Measurements from ENCODE around the gene IL10RA.
"Not testable (repeated sequence)": the region's sequence is repeated elsewhere in the genome, so short reads cannot be mapped to it uniquely, and the experiment has no call there.

IL10RA gene

DNA sequence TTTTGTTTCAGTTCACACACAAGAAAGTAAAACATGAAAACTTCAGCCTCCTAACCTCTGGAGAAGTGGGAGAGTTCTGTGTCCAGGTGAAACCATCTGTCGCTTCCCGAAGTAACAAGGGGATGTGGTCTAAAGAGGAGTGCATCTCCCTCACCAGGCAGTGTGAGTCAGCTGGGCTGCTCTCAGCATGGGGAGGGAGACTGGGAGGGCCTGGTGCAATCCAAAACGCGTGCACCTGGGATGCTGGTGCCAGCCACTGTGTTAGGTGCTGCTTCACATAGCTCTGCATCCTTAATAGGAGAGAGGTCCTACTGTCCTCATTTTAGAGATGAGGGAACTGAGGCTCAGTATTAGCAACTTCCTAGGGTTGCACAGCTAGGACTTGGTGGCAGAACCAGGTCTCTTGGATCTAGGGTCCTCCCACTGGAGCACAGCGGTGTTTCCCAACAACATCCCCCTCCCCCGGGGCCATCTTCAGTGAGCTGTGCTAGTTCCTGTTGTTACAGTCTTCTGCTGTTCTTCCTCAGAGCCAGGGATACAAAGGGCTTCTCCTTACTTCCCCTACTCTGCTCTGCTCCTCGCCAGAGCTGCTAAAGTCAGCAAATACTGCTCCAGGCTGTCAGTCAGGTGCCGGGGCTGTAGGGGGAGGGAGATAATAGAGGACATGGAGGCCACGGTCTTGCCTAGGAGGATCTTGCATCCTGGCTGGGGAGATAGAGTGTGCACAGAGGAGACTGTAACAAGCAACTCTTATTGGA is 8.0 kb downstream of the IL10RA start:
- DNase-seq, result no peak

DNA sequence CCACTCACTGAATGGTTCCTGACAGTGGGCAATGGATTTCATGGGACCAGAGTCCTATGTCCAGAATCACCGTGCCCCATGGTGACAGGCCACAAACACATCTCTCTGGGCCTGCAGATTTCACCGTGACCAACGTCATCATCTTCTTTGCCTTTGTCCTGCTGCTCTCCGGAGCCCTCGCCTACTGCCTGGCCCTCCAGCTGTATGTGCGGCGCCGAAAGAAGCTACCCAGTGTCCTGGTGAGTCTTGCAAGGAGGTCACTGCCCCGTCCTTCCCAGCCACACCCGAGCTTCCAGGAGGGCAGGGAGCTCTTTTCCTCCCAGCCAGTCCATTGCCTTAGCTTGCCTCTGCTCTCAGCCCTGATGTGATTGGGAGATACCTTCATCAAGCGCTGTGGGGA is 9.3 kb downstream of the IL10RA start:
- DNase-seq, result no peak

DNA sequence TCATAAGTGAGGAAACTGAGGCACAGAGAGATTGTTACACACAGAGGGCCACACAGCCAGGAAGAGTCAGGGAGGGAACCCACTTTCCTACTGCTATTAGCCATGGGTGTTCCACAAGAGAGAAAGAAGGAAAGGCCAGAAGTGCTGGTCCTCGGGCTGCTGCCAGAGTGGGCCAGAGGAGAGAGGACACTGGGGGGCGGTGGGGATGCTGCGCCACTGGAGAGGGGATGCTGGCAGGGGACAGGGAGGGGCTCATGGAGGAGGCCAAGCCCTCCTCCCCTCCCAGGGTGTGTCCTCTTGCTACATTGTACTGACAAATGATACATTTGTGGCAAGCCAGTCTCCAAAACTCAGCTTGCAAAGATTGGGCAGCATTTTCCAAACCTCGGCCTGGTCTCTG is 9.9 kb downstream of the IL10RA start:
- DNase-seq, result no peak

DNA sequence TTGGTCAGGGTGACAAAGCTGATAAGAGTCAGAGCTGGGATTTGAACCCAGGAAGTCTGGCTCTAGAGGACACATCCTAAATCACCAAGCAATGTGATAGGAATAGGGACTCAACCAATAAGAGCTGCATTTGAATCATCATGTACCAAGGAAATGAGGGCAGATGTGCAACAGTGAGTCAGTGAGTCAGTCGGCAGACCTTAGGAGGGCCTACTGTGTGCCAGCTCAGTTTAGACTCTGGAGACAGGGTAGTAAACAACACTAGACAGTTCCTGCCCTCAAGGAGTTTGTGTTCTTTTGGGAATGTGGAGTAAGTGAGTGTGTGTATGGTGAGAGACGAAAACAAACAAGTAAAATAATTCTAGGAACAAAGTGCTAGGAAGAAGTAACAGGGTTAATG is 11.2 kb downstream of the IL10RA start:
- no peak for DNase-seq

DNA sequence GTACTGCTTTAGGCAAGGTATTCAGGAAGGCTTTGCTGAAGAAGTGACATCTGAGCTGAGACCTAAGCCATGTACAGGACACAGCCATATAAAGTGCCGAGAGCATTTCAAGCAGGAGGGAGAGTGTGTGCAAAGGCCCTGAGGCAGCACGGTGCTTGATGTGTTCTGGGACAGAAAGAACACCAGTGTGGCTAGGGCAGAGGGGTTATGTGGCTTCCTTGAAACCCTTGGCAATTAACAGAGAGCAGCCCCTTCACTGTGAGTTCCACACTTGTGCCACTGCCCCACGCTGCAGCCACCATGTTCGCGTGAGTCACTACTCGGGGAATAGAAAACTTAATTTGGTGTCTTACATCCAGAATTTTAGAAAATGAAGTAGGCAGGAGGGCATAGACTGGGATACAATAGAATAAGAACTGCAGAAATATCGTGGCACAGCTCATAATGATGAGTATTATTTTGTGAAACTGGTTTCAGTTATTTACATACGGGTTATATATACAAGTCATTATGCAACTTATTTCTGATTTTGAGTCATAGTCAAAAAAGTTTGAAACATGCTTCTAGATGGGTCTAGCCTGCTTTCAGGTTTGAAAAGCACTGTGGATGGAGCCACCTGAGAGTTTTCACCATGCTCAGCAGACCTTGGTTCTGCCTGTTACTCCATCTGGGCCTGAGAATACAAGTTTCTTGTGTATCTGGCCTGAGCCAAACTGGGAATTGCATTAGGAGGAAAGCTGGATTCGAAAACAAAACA is 11.8 kb downstream of the IL10RA start:
- DNase-seq, result no peak

DNA sequence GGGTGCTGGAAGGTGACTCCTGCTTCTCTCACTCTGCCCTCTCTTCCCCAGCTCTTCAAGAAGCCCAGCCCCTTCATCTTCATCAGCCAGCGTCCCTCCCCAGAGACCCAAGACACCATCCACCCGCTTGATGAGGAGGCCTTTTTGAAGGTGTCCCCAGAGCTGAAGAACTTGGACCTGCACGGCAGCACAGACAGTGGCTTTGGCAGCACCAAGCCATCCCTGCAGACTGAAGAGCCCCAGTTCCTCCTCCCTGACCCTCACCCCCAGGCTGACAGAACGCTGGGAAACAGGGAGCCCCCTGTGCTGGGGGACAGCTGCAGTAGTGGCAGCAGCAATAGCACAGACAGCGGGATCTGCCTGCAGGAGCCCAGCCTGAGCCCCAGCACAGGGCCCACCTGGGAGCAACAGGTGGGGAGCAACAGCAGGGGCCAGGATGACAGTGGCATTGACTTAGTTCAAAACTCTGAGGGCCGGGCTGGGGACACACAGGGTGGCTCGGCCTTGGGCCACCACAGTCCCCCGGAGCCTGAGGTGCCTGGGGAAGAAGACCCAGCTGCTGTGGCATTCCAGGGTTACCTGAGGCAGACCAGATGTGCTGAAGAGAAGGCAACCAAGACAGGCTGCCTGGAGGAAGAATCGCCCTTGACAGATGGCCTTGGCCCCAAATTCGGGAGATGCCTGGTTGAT is 12.6 kb downstream of the IL10RA start:
- no peak for DNase-seq

DNA sequence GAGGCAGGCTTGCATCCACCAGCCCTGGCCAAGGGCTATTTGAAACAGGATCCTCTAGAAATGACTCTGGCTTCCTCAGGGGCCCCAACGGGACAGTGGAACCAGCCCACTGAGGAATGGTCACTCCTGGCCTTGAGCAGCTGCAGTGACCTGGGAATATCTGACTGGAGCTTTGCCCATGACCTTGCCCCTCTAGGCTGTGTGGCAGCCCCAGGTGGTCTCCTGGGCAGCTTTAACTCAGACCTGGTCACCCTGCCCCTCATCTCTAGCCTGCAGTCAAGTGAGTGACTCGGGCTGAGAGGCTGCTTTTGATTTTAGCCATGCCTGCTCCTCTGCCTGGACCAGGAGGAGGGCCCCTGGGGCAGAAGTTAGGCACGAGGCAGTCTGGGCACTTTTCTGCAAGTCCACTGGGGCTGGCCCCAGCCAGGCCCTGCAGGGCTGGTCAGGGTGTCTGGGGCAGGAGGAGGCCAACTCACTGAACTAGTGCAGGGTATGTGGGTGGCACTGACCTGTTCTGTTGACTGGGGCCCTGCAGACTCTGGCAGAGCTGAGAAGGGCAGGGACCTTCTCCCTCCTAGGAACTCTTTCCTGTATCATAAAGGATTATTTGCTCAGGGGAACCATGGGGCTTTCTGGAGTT is 13.3 kb downstream of the IL10RA start:
- no peak for DNase-seq

DNA sequence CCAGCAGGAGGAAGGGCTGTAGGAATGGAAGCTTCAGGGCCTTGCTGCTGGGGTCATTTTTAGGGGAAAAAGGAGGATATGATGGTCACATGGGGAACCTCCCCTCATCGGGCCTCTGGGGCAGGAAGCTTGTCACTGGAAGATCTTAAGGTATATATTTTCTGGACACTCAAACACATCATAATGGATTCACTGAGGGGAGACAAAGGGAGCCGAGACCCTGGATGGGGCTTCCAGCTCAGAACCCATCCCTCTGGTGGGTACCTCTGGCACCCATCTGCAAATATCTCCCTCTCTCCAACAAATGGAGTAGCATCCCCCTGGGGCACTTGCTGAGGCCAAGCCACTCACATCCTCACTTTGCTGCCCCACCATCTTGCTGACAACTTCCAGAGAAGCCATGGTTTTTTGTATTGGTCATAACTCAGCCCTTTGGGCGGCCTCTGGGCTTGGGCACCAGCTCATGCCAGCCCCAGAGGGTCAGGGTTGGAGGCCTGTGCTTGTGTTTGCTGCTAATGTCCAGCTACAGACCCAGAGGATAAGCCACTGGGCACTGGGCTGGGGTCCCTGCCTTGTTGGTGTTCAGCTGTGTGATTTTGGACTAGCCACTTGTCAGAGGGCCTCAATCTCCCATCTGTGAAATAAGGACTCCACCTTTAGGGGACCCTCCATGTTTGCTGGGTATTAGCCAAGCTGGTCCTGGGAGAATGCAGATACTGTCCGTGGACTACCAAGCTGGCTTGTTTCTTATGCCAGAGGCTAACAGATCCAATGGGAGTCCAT is 14.1 kb downstream of the IL10RA start:
- no peak for DNase-seq

DNA sequence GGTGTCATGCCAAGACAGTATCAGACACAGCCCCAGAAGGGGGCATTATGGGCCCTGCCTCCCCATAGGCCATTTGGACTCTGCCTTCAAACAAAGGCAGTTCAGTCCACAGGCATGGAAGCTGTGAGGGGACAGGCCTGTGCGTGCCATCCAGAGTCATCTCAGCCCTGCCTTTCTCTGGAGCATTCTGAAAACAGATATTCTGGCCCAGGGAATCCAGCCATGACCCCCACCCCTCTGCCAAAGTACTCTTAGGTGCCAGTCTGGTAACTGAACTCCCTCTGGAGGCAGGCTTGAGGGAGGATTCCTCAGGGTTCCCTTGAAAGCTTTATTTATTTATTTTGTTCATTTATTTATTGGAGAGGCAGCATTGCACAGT is 14.6 kb downstream of the IL10RA start:
- no peak for DNase-seq

DNA sequence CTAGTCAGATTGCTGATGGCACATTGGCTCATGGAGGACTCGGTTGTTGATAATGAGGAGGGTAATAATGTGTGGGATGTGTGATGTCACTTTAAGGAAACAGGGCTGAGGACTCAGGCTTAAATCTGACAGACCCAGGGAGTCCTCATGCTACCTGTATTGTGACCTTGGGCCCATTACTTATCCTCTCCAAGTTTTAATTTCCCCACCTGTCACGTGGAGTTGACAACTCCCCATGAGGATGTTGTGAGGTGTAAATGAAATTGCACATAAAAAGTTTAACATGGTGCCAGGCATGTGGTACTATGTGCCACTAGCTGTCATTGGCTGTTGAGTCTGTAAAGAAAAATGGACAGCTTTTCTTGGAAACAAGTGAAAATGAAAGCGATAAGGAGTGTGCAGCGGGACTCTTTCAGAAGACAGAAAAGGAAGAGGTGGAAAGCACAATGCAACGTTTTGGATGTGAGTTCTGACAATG is 15.3 kb downstream of the IL10RA start:
- DNase-seq, result no peak

DNA sequence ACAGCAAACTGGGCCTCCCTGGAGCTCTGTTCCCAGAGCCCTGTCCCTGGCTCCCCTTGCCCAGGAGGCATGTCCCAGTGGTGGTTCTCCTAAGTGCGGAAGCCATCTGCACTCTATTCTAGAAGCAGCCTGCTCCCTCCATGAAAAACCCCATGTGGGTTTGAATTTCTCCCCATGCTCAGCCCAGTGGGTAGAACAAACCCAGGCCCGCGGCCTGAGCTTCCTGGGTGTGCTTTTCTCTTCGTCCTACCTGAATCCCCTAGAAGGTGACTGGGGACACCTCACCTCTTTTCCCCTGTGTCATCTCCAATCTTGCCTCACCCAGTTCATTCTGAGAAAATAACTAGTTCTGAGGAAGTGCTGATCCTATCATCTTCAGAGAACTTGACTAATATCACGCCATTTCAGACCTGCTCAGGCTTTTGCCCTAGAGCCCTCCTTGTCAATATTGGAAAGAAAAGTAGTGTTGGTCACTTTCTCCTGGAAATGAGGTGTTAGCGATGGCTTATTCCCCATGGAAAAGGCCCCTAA is 15.9 kb downstream of the IL10RA start:
- DNase-seq, result no peak

DNA sequence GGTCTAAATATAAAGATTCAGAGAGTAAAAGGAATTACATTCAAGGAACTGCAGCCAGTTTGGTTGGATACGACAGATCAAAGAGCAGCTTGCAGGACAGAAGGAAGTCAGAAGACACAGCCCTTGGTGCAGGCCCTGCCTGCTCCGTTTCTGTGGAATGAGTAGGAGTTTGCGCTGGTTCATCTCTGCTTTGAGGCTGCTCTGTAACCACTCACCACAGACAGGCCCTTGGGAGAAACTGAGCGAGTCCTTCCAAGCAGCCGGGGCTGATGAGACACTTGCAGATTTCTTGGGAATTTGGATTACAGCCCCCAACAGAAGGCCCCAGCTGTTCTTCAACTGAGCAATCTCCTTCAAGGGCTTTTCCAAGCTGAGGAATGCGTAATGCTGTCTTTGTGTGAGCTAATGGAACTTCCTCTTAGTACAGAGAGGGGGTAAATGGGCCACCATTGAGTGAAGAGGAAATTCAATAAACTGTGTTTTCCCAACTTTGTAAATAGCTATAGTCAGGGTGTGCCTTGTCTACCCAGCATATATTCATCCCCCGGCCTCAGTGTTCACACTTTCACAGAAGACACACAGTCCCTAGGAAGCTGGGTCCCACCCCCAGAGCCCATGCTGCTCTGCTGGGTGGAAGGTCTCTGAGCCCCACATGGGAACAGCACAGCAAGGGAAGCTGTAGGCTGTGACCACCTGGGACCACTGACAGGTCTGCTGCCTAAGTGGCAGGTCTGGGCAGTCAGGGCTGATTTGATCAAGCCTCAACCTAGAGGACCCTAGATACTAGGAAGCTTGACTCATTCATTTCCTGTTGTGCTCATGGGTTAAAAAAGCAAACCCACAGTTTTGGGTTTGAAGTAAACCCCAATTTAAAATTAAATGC is 16.6 kb downstream of the IL10RA start:
- no peak for DNase-seq

DNA sequence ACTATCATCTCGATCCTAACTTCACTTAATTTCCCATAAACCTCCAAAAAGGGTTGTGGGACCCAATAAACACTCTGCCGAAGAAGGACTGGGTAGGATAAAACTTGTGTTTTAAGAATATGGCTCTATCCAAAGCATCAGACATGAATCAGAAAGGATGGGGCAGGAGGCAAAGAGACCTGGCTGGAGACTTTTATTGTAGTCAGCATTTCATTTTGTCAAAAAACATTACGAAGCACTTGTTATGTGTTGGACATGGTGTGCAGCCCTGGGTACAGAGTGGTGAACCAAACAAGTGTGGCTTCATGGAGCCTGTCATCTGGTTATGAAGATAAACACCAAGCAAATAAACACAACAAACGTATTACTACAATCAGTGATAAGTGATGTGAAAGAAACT is 17.3 kb downstream of the IL10RA start:
- DNase-seq, result no peak

DNA sequence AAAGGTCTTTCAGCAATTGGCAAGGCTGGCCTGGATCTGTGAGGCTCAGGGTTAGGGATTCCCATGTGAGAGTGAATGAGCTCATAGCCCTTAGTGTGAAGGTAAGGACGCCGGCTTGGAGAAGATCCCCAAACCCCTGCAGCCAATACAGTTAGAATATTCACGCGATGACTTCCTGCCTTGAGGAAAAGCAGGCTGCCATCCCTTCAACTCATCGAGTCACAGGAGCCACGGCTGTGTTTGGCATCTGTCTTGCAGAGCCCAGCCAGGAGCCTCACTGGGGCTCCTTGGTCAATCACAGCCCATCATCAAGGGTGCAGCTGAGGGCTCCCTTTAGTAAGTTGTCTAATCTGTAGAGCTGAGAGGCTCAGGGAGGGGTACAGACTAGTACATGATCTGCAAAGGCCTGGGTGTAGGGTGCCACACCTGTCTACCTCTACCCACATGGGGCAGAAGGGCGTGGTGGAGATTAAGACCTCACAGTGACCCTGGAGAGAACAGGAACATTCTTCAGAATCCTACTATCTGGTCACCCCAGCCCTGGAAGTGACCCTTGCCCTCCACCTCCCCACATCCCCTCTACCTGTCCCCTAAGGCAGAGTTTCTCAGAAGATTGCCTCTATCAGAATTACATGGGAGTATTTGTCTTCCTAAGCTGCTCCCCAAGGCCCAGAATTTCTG is 18.5 kb downstream of the IL10RA start:
- DNase-seq, result no peak

DNA sequence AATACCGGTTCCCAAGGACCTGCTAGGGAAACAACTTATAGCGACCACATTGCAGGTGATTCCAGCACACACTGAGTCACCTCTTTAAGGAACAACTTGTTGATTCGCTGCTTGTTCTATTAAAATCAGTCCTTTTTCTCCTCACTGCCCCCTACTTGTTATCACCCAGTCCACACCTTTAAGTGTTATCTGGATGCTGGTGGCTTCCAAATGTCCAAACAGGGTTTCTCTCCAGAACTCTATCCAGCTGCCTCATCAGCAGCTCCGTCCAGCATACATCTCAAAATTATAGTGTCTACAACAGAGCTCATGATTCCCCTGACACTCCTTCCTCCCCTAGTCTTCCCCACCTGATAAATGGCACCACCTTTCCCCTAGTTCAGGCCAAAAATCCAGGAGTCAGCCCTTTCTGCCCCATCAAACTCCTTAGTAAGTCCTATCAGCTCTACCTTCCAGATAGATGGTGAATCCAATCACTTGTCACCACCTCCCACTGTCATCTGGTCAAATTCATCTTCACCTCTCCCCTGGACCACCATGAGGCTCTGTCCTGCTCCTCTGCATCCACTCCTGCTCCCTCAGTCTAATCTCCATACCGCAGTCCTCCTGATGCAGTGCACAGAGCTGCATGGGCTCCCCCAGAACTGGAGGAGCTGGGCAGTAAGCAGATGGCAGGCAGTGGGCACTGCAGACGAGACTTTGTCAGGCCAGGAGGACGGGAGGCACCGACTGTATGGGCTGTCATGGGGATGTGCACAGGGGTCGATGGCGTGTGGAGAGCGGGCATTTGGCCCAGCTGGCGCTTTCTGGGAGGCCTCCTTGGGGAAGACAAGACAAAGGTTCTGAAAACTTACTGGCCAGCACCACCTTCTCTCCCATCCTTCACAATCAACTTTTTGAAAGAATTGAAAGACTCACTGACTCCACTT is 19.3 kb downstream of the IL10RA start:
- no peak for DNase-seq

DNA sequence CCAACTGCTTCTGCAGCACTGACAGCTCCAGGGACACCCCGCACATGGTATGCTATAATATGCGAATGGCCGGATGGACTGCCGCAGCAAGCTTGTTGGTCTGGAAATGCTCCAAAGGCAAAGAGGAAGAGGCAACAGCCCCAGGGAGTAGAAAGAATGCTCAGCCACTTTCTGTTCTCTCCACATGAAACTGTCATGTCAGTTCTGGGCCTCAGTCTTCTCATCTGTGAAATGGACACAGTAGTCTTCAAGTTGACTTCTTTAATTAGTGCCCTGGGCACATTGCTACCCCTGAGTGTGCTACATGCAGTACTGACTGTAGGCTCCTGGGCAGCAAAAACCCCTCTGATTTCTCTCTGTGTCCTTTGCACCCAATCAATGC is 19.9 kb downstream of the IL10RA start:
- DNase-seq, result no peak

DNA sequence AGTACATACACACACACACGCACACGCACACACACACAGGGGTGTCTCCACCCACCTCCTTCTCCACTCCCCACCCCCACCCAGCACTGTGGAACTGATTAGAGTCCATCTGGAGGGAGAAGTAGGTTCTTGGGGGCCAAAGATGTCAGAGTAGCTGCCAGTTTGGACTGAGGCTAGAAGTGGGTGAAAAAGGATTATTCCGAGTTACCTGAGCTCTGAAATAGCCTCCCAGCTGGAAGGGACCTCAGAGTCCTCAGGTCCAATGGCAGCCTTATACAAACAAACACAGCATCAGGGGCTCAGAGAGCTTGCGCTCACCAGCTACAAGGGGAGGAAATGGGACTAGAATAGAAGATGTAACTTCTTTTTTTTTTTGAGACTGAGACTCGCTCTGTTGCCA is 20.8 kb downstream of the IL10RA start:
- DNase-seq, result no peak

DNA sequence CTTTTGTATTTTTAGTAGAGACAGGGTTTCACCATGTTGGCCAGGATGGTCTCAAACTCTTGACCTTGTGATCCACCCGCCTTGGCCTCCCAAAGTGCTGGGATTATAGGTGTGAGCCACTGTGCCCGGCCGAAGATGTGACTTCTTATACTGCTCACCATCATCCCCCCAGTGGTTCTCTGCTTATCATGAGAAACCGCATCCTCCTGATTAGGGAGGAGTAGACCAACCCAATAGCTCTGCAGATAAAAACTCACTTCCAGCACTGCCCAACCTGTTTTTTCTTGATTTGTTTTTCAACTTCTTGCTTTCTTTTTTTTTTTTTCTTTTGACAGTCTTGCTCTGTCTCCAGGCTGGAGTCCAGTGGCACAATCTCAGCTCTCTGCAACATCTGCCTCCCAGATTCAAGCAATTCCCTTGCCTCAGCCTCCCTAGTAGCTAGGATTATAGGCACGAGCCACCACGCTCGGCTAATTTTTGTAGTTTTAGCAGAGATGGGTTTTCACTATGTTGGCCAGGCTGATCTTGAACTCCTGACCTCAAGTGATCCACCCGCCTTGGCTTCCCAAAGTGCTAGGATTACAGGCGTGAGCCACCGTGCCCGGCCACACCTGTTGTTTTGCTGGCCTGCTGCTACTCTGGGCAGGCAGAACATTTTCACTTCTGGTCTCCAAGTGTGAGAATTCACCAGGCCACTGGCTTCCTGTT is 21.5 kb downstream of the IL10RA start:
- not testable (repeated sequence) for DNase-seq

All from NCI-H1694 (cell line).